Left forelimb (tissue), 1 donor: ENCODE data around the gene ALKBH4.
"Not testable (repeated sequence)": the region's sequence is repeated elsewhere in the genome, so short reads cannot be mapped to it uniquely, and the experiment has no call there.

ENCODE experiments used
- DNase-seq: peaks from one replicate; pipeline ENCODE4 v3.0.0-alpha.2; 2018; ENCODE audit warnings: low spot score

Gene ALKBH4

DNA sequence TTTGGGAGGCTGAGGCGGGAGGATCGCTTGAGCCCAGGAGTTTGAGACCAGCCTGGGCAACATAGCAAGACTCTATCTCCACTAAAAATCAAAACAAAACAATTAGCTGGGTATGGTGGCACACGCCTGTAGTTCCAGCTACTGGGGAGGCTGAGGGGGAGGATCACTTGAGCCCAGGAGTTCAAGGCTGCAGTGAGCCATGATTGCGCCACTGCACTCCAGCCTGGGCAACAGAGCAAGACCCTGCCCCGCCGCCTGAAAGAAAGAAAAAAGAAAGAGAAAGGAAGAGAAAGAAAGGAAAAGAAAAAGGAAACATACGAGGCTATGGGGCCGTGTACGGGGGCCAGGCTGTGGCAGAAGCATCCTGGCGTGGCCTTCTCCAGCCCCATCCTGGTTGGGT is 9.7 kb downstream of the ALKBH4 start:
- not testable (repeated sequence) for DNase-seq

DNA sequence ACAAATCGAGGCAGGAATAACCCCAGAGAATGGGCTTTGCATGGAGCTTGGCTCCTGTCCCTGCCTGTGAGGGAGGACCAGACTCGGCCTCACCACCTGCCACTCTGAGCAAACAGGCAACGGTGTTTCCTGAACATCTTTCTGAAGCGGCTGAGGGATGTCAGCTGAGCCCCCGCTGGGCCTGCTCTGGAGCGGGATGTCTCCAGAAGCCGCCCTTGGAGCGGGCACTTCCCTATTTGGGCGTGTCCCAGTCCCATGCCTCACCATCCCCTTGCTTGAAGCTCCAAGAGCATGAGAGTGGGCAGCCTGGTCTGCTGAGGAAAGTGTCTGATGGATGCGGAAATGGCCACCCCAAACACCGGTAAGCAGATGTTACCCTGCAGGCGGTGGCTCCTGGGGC is 10.2 kb downstream of the ALKBH4 start:
- DNase-seq, result no peak

DNA sequence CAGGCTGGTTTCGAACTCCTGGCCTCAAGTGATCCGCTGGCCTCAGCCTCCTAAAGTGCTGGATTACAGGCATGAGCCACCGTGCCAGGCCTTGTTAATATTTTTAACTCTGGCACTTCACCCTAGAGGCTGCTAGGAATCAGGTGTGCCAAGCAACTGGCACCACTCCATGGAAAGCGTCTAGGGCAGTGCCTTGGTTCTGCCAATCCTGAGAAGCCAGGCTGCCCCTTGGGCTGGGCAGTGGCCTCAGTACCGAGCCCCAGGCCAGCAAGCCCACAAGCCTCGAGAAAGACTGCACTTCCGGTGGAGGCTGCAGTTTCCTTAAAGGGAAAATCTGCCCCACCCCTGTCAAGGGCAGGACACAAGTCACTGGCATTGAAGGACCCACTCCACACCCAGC is 11.3 kb downstream of the ALKBH4 start:
- no peak for DNase-seq

DNA sequence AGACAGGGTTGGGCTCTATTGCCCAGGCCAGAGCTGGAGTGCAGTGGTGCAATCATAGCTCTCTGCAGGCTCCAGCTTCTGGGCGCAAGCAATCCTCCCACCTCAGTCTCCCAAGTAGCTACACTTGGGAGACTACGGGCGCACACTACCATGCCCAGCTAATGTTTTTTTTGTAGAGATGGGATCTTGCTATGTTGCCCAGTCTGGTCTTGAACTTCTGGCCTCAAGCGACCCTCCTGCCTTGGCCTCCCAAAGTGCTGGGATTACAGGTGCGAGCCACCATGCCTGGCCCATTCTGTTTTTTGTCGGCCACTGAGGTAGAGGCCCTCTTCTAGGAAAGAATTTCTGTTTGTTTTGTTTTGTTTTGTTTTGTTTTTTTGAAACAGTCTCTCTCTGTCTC is 12.2 kb downstream of the ALKBH4 start:
- DNase-seq, result no peak

DNA sequence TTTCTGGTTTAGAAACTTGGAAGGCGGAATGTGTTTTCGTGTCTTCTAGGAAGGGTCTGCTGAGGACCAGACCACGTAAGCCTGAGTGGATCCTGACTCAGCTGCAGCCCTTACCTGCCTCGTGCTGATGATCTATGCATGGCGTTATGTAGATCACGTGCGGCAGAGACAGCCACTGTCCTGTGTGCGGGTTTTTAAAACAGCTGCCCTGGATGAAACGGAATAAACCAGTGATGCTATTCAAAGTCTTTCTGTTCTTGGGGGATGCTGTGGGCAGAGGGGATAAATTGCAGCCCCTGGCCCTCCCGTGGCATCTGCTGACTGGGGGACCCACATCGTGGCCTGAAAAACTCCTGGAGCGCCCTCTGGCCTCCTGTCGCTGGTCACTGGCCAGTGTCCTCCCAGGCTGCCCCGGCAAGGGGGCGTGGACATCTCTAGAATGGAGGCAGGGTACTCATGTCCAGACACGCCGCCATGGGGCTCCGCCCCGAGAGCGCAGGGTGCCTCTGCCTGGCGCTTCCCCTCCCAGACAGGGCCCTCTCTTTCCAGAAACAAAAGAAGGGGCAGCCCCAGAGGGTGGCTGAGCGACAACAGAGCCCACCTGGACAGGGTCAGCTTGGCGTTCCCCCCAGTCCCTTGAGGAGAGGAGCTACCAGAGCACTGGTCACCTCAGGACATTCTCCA is 13.2 kb downstream of the ALKBH4 start:
- no peak for DNase-seq

DNA sequence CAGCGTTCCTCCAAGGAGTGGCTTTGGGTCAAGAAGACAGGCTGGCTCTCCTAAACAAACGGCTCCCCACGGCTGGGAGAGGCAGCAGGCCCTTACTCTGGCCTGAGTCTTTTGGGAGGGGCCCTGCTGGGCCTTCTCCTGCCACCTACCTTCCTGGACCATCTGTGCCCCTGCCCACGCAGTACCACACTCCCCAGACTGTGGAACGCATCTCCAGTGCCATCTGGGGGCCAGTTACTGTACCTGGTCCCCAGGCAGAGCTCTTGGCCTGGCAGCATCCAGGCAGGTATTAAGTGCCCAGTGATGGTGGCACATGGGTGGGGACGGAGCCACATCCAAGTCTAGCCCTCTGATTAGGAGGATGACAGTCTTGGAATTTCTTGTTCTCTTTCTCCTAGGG is 14.4 kb downstream of the ALKBH4 start:
- DNase-seq, result no peak

DNA sequence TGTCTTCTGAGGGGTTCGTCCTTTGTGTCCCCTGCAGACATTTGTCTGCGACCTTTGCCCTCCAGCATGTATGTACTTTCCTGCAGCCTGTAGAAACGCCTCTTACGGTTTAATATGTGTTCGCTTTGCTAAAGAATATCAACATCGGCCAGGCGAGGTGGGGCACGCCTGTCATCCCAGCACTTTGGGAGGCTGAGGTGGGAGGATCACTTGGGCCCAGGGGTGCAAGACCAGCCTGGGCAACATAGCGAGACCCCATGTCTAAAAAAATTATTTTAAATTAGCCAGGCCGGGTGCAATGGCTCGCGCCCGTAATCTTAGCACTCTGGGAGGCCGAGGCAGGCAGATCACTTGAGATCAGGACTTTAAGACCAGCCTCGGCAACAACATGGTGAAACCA is 15.5 kb downstream of the ALKBH4 start:
- no peak for DNase-seq

DNA sequence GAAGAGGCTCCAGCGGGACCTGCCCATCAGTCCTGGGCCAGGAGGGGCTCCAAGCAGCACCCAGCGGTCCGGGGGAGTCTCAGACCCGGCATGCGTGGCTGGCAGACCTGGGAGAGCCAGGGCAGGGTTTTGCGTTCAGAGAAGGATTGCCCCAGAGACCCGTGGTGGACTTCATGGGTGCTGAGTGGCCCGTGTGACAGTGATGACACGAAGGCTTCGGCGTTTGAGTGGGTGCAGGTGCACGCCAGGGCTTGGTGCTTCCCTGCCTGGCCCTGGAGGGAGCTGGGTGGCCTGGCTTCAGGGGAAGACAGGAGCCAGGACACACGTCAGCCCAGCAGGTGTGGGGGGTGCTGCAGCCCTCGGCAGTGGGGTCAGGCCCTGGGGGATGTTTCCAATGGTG is 17.4 kb downstream of the ALKBH4 start:
- no peak for DNase-seq

DNA sequence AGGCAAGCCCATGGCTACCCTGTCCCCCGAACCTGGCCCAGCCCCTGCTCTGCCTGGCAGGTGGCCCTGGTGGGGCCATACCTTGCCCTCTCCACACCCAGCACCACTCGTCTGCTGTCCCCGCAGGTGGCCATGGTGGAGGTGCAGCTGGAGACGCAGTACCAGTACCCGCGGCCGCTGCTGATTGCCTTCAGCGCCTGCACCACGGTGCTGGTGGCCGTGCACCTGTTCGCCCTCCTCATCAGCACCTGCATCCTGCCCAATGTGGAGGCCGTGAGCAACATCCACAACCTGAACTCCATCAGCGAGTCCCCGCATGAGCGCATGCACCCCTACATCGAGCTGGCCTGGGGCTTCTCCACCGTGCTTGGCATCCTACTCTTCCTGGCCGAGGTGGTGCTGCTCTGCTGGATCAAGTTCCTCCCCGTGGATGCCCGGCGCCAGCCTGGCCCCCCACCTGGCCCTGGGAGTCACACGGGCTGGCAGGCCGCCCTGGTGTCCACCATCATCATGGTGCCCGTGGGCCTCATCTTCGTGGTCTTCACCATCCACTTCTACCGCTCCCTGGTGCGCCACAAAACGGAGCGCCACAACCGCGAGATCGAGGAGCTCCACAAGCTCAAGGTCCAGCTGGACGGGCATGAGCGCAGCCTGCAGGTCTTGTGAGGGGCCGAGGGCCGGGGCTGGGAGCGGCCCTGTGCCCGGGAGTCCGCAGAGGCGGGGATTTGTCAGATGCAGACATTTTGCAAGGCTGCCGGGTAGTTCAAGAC is 18.1 kb downstream of the ALKBH4 start:
- DNase-seq, result no peak

DNA sequence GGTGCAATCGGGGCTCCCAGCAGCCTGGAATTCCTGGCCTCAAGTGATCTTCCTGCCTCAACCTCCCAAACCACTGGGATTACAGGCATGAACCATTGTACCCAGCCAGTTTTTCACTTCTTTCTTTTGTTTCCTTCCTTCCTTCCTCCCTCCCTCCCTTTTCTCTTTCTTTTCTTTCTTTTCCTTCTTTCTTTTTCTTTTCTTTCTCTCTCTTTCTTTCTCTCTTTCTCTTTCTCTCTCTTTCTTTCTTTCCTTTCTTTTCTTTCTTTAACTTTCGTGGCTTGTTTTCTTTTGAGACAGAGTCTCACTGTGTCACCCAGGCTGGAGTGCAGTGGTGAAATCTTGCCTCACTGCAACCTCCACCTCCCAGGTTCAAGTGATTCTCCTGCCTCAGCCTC is 19.0 kb downstream of the ALKBH4 start:
- DNase-seq, result no peak

DNA sequence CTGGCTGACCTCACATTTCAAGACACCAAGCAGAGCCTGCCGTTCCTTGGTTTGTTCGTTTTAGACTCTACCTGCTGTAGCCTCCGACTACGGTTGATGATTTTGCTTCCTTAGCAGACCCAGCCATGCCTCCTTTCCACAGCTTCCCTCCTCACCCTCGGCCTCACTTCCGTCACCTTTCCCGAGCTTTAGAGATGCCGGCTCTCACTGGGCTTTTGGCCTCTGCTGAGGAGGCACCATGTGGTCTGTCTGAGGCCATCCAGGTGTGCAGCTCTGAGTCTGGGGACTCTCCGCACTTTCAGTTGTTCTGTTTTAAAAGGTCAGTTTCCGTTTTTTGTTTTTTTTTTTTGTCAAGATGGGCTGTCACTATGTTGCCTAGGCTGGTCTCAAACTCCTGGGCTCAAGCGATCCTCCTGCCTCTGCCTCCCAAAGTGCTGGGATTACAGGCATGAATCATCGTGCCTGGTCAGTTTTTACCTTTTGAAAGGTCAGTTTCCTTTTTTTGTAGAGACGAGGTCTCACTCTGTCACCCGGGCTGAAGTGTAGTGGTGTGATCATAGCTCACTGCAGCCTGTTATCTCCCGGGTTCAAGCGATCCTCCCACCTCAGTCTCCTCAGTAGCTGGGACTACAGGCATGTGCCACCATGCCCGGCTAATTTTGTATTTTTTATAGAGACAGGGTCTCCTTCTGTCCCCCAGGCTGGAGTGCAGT is 19.5 kb downstream of the ALKBH4 start:
- DNase-seq, result no peak

DNA sequence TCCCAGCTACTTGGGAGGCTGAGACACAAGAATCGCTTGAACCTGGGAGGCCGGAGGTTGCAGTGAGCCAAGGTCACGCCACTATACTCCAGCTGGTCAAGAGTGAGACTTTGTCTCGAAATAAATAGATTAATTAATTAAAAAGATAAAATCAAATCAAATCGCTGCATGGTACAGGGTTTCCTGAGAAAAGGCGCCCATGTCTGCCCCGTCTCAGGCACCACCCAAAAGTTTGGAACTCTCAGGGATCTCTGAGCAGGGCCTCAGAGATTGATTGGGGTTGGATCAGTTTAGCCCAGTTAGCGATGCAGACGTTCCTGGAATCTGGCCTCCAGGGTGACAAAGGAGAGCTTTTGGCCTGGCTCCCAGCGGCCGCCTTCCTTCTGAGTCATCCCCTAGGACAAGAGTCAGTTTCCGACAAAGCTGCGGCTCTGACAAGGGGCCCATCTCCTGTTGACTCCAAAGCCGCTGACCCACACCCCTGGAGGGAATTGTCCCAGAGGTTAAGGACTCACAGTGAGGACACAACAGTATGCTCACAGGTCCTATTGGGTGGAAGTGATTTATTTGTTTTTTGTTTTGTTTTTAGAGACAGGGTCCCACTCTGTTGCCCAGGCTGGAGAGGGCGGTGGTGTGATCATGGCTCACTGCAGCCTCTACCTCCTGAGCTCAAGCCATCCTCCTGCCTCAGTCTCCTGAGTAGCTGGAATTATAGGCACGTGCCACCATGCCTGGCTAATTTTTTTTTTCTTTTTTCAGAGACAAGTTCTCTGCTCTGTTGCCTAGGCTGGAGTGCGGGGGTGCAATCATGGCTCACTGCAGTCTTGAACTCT is 24.5 kb downstream of the ALKBH4 start:
- no peak for DNase-seq

DNA sequence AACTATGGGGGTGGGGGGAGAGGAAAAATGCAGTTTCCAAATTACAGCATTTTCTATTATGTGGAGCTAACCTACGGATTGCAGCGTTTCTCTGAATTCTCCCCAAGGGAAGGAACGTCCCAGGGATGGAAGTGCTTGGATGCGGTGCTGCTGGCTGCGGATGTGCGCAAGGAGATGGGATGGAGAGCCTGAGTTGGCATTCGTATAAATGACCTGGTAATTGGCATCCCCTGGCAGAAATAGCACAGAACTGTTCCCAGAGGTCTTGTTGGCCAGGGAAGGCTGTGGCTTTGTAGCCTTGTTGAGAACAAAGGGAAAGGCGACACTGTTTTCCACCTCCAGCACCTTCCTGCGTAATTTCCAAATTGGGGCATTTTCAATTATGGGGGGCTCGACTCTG is 28.5 kb downstream of the ALKBH4 start:
- DNase-seq, result no peak

DNA sequence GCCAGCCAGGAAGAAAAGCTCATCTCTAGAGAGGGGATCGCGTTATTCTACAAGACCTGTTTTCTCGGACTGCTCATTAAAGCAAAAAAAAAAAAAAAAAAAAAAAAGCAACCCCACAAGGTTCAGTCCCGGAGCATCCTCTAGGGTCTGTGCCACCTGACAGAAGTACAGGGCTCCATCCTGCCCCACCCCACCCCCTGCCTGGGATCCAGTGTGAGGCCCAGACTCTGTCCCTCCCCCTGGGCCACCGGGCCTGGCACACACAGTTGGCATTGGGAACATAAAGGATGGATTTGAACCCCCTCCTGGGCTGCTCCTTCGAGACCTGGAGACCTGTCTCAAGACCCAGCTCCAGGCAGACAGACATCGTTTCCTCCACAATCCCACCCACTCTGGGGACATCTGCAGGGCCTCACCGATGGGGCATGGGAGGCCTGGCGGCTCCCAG is 30.6 kb downstream of the ALKBH4 start:
- DNase-seq, result no peak

DNA sequence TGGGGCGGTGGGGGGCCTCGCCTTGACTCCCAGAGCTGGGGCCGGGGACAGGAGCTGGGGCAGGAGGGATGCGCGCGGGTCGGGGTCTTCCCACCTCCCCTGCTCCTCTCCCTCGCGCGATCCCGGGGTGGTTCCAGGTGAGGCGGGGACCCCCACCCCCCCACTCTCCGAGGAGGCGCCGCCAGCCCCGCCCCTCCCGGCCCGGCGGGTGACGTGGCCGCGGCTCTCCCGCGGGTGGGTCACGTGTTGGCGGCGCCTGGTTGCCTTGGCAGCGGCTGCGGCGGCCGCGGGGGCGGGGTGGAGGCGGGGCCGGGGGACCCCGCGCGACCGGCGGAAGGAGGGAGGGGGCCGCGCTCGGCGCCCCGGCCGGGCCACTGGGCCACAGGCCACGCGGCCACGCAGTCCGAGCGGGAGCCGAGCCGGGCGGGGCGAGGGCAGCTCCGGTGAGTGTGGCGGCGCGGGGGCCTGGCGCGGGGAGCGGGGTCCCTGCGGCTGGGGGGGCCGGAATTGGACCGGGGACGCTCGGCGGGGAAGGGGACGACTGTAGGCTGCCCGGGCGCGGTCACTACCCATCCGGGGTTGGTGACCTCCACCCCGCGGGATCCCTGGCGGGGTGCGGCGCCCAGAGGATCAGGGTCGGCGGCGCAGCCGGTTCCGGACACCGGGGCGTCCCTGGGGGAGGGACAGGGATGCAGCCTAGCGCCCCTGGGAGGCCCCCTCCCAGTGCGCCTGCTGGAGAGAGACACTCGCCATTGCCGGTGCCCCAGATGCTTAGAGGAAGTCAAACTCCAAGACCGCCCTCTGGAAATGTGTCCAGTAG is 31.2 kb downstream of the ALKBH4 start, which contains the start of gene ORAI2:
ORAI2 (plus strand) TSS at position 357 of the 820 bp plus-strand sequence. CDS start 5,382 bp downstream, outside the sequence.
- peak; percentile 87 for DNase-seq

DNA sequence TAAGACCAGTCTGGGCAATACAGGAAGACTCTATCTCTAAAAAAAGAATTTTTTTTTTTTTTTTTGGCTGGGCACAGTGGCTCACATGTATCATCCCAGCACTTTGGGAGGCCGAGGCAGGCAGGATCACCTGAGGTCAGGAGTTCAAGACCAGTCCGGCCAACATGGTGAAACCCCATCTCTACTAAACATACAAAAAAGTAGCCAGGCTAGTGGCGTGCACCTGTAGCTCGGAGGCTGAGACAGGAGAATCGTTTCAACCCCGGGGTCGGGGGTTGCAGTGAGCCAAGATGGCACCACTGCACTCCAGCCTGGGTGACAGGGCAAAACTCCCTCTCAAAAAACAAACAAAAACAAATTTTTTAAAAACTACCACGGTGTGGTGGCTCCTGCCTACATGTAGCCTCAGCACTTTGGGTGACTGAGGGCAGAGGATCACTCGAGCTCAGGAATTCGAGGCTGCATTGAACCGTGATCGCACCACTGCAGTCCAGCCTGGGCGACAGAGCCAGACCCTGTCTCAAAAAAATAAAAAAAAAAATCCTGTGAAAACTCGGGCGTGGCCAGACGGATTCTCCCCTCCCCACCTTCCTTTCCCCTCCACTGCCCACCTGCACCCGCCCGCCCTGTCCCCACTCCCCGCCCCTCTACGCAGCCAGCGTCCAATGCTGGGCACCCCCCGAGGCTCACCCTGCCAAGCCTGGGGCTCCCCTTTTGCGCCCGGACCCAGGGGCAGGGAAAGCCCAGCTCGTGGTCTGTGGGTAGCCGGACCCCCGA is 32.0 kb downstream of the ALKBH4 start:
- no peak for DNase-seq

DNA sequence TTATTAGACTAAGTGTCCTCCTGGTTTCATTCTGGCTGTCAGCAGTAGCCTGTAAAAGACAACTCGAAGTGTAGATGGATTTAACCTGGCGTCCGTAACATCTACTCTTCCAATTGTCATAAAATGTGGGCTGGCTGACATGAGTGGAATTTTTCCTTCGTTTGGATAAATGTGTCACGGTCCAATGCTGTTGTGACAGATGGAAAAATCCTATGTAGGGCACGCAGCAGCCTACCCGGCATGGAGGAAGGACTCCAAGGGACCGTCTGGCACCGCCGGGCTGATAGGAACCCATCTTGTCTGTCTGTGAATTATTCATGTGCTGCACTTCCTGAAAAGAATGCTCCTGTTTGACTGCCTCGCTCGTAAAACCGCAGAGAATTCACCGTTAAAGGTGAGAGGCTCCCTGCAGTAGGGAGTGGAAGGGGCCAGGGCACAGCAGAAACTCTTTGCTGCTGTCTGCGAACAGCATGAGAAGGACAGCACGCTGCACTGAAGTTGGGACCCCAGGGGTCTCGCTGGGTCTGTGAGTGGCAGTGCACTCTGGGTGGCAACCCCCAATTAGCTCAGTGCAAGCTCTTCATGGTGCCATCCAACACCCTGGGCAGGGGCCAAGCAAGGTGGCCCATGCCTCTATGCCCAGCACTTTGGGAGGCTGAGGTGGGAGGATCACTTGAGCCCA is 32.9 kb downstream of the ALKBH4 start:
- DNase-seq, result no peak

DNA sequence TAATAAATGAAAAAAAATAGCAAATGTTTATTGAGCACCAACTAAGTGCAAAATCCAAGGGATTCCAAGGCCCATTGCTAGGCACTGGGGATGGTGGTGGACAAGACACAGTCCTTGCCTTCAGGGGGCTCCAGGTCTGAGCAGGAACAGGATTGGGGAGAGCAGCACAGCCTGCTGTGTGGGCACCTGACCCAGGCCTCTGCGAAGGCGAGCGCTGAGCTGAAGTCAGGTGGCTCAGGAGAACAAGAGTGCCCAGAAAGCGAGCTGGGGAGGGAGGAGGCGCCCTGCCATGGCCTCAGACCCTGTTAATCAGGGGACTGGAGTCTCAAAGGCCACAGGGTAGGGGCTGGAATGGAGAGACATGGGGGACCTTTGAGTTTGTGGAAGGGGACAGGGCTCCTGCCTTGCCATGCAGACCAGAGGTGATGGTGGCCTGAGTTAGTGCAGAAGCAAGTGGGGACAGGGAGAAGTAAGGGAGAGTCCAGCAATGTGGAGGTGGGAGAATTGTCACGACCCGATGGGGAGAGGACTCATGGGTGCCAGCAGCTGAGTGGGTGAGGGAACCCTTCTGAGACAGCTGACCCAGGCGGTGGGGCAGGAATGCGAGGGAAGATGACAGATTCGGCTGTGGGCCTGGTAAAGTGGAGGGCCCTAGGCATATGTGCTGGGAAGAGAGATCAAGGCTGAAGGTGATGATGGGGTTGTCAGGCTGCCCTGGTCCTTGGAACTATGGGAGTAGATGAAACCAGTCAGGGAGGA is 35.3 kb downstream of the ALKBH4 start:
- no peak for DNase-seq

DNA sequence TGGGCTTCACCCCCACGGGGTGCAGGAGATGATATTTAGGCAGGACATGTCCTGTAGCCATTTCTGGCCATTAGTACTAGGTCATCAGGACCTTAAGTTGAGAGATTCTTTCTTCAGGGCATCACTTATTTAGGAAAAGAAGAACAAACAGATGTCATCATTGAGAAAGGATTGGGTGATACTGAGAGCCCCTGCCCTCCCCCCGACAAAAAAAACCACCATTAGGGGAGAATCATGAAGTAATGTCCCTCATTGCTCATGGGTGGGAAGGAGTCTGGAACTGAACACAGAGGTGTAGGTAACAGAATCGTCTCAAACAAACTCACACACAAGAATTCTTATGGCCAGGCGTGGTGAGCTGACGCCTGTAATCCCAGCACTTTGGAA is 37.7 kb downstream of the ALKBH4 start:
- no peak for DNase-seq
